Neural cell (in vitro differentiated cells): ENCODE measurements around the gene COL4A2. TPM values are rescaled to one million over a fixed set of nuclear protein-coding genes. Genes with fewer than 3 reads are reported as not detected.

Experiments used
- H2AFZ ChIP-seq: fragments of 200-600, 300-800 bp; sonication (generic), shearing (Covaris generic); 2 replicates; pipeline ENCODE4 v1.6.0; 2014; ENCODE audit warnings: low read depth, mild to moderate bottlenecking, antibody characterized with exemption, low read length, moderate library complexity
- H3F3A ChIP-seq: fragments of 200-600 bp; shearing (Covaris generic); 2 replicates; pipeline ENCODE4 v1.6.1; 2016; ENCODE audit warnings: mild to moderate bottlenecking, moderate library complexity, mixed read lengths, antibody characterized with exemption, low read length; ENCODE audit not compliant: insufficient read depth, poor library complexity, severe bottlenecking
- H3K27ac ChIP-seq: fragments of 200-600, 300-800 bp; sonication (generic), shearing (Covaris generic); 2 replicates; pipeline ENCODE4 v1.5.1; 2014; ENCODE audit warnings: mild to moderate bottlenecking, low read length, moderate library complexity
- H3K27me3 ChIP-seq: fragments of 300-800, 200-600 bp; sonication (generic), shearing (Covaris generic); 2 replicates; pipeline ENCODE4 v1.6.0; 2014; ENCODE audit warnings: mild to moderate bottlenecking, low read depth, low read length, moderate library complexity; ENCODE audit not compliant: insufficient read depth
- H3K36me3 ChIP-seq: fragments of 300-800, 200-600 bp; sonication (generic), shearing (Covaris generic); 2 replicates; pipeline ENCODE4 v1.5.1; 2014; ENCODE audit warnings: mild to moderate bottlenecking, antibody characterized with exemption, low read length, moderate library complexity; ENCODE audit not compliant: insufficient read depth
- H3K4me2 ChIP-seq: fragments of 300-800, 200-600 bp; sonication (generic), shearing (Covaris generic); 2 replicates; pipeline ENCODE4 v1.6.0; 2014; ENCODE audit warnings: mild to moderate bottlenecking, low read length
- H3K4me3 ChIP-seq: fragments of 300-800, 200-600 bp; sonication (generic), shearing (Covaris generic); 2 replicates; pipeline ENCODE4 v1.5.1; 2014; ENCODE audit warnings: mild to moderate bottlenecking, low read length, moderate library complexity
- H3K79me2 ChIP-seq: fragments of 200-600 bp; shearing (Covaris generic); replicated peaks from 2 replicates; pipeline ENCODE4 v1.6.0; 2014; ENCODE audit warnings: mild to moderate bottlenecking, low read length, moderate library complexity; ENCODE audit not compliant: insufficient read depth
- H3K9ac ChIP-seq: fragments of 300-800, 200-600 bp; sonication (generic), shearing (Covaris generic); 2 replicates; pipeline ENCODE4 v1.6.1; 2016; ENCODE audit warnings: mild to moderate bottlenecking, low read length, mixed read lengths
- H3K9me2 ChIP-seq: fragments of 200-600 bp; shearing (Covaris generic); 2 replicates; pipeline ENCODE4 v1.6.1; 2016; ENCODE audit warnings: mild to moderate bottlenecking, low read length, mixed read lengths; ENCODE audit not compliant: insufficient read depth
- H3K9me3 ChIP-seq: fragments of 200-600, 300-800 bp; sonication (generic), shearing (Covaris generic); 2 replicates; pipeline ENCODE4 v1.6.1; 2016; ENCODE audit warnings: mild to moderate bottlenecking, mixed run types, low read length, moderate library complexity, mixed read lengths
- H4K20me1 ChIP-seq: fragments of 200-600 bp; shearing (Covaris generic); 2 replicates; pipeline ENCODE4 v1.6.1; 2016; ENCODE audit warnings: mild to moderate bottlenecking, mixed run types; ENCODE audit not compliant: insufficient read depth
- CTCF ChIP-seq: fragments of 450-650 bp; IDR thresholded peaks from 2 replicates; pipeline ENCODE4 v1.5.1; 2014; ENCODE audit warnings: antibody characterized with exemption, mild to moderate bottlenecking, moderate library complexity; ENCODE audit not compliant: poor library complexity, severe bottlenecking
- EP300 ChIP-seq: fragments of 450-650 bp; conservative IDR thresholded peaks from 2 replicates; pipeline ENCODE4 v1.6.1; 2014; ENCODE audit warnings: antibody characterized with exemption, mild to moderate bottlenecking, moderate library complexity; ENCODE audit not compliant: poor library complexity, severe bottlenecking
- EZH2 ChIP-seq: fragments of 200-600, 300-800 bp; shearing (Covaris generic), sonication (generic); IDR thresholded peaks from 2 replicates; pipeline ENCODE4 v1.6.1; 2014; ENCODE audit warnings: antibody characterized with exemption, low read length, borderline replicate concordance, mild to moderate bottlenecking; ENCODE audit not compliant: insufficient read depth, poor library complexity, severe bottlenecking
- MXI1 ChIP-seq: fragments of 450-650 bp; conservative IDR thresholded peaks from 2 replicates; pipeline ENCODE4 v1.6.1; 2014; ENCODE audit warnings: antibody characterized with exemption, mild to moderate bottlenecking; ENCODE audit not compliant: poor library complexity, severe bottlenecking
- POLR2AphosphoS5 ChIP-seq: IDR thresholded peaks from 2 replicates; pipeline ENCODE4 v1.6.1; 2012
- RAD21 ChIP-seq: fragments of 450-650 bp; conservative IDR thresholded peaks from 2 replicates; pipeline ENCODE4 v1.6.1; 2014; ENCODE audit warnings: antibody characterized with exemption, mild to moderate bottlenecking, moderate library complexity
- REST ChIP-seq: IDR thresholded peaks from 2 replicates; pipeline ENCODE4 v1.6.1; 2012; ENCODE audit warnings: borderline replicate concordance
- SMC3 ChIP-seq: fragments of 450-650 bp; conservative IDR thresholded peaks from 2 replicates; pipeline ENCODE4 v1.6.1; 2014; ENCODE audit warnings: antibody characterized with exemption, mild to moderate bottlenecking, moderate library complexity; ENCODE audit not compliant: poor library complexity
- TAF1 ChIP-seq: IDR thresholded peaks from 2 replicates; pipeline ENCODE4 v1.6.1; 2012; ENCODE audit warnings: low read depth
- polyA plus RNA-seq: library from polyadenylated mRNA; depleted of rRNA; stranded (reverse); fragments of >200 nt; gene quantifications from 2 replicates; pipeline ENCODE4 v1.2.3, GENCODE V29; 2014

Gene COL4A2
- polyA plus RNA-seq, 1 donor from 2014 or later: 30.8 TPM

GRCh38 chr13:110477706-110478245 is 170.7 kb downstream of the COL4A2 start:
- Histone ChIP-seq H4K20me1 (no peaks in the 10 kb centered on the region), H3K9me3 (no peaks in the 10 kb centered on the region), H3F3A (no peaks in the 10 kb centered on the region), H2AFZ (no peak overlapping the region), H3K27me3 (no peaks in the 10 kb centered on the region), H3K79me2 (no peaks in the 10 kb centered on the region), H3K36me3 (no peaks in the 10 kb centered on the region), H3K4me2 (no peak overlapping the region), H3K27ac (no peak overlapping the region), H3K4me3 (no peak overlapping the region), H3K9ac (no peak overlapping the region), H3K9me2 (no peaks in the 10 kb centered on the region)
- TF ChIP-seq MXI1 (no peak), EP300 (no peak), CTCF (no peak), POLR2AphosphoS5 (no peak), SMC3 (no peak), REST (no peak), RAD21 (no peak), EZH2 (no peak)

- Histone ChIP-seq H3K4me2 (no peak overlapping the region), H3K27me3 (no peaks in the 10 kb centered on the region), H3K9me2 (no peaks in the 10 kb centered on the region), H3F3A (no peaks in the 10 kb centered on the region), H3K9ac (no peak overlapping the region), H3K79me2 (no peaks in the 10 kb centered on the region), H4K20me1 (no peaks in the 10 kb centered on the region), H3K36me3 (no peaks in the 10 kb centered on the region), H3K27ac (no peak overlapping the region), H3K9me3 (no peaks in the 10 kb centered on the region), H2AFZ (no peak overlapping the region), H3K4me3 (no peak overlapping the region)
- no peak for TF ChIP-seq EP300
- no peak for TF ChIP-seq EZH2
- TF ChIP-seq REST: no peak
- no peak for TF ChIP-seq RAD21
- no peak for TF ChIP-seq SMC3
- TF ChIP-seq CTCF: no peak
- TF ChIP-seq MXI1: no peak
- no peak for TF ChIP-seq TAF1
- no peak for TF ChIP-seq POLR2AphosphoS5
Observed at GRCh38 chr13:110478405-110479214, 171.5 kb downstream of the COL4A2 start.
